IPS-20b (cell line): ENCODE measurements around the gene SCARB1.

Source experiments
- H3K27ac ChIP-seq: one replicate; pipeline ENCODE4 v1.5.1; 2013; ENCODE audit warnings: low read length
- H3K27me3 ChIP-seq: 2 replicates; pipeline ENCODE4 v1.6.1; 2013; ENCODE audit warnings: mild to moderate bottlenecking, low read length, inconsistent platforms; ENCODE audit not compliant: insufficient read depth
- H3K36me3 ChIP-seq: 2 replicates; pipeline ENCODE4 v1.6.1; 2013; ENCODE audit warnings: low read depth, mild to moderate bottlenecking, inconsistent platforms, low read length, moderate library complexity; ENCODE audit not compliant: insufficient read depth
- H3K4me1 ChIP-seq: 2 replicates; pipeline ENCODE4 v1.6.1; 2013; ENCODE audit warnings: mild to moderate bottlenecking, control low read depth, inconsistent platforms, low read length, moderate library complexity; ENCODE audit not compliant: insufficient read depth
- H3K4me3 ChIP-seq: 2 replicates; pipeline ENCODE4 v1.5.1; 2013; ENCODE audit warnings: mild to moderate bottlenecking, low read length, inconsistent platforms
- H3K9ac ChIP-seq: 2 replicates; pipeline ENCODE4 v1.6.1; 2013; ENCODE audit warnings: low read depth, mild to moderate bottlenecking, inconsistent platforms, low read length, moderate library complexity
- H3K9me3 ChIP-seq: 2 replicates; pipeline ENCODE4 v1.6.1; 2013; ENCODE audit warnings: mild to moderate bottlenecking, low read depth, low read length, inconsistent platforms; ENCODE audit not compliant: insufficient read depth

Gene SCARB1

GRCh38 chr12:124878795-124879516 lies 15.3 kb upstream of the SCARB1 start:
- no peaks in the 10 kb centered on the region for H3K9me3 ChIP-seq
- H3K36me3 ChIP-seq, result no peaks in the 10 kb centered on the region
- H3K4me3 ChIP-seq, result no peak overlapping the region
- H3K27ac ChIP-seq, result no peak overlapping the region
- H3K27me3 ChIP-seq, result no peaks in the 10 kb centered on the region
- peaks cover 6% of the 10 kb centered on the region; the same call in 1 of the 2 replicates for H3K4me1 ChIP-seq
- no peak overlapping the region for H3K9ac ChIP-seq

GRCh38 chr12:124877423-124877822 lies 13.8 kb upstream of the SCARB1 start:
- H3K36me3 ChIP-seq, result no peaks in the 10 kb centered on the region
- H3K9ac ChIP-seq, result no peak overlapping the region
- no peaks in the 10 kb centered on the region for H3K9me3 ChIP-seq
- H3K27ac ChIP-seq, result no peak overlapping the region
- H3K4me1 ChIP-seq, result no peaks in the 10 kb centered on the region
- H3K27me3 ChIP-seq, result no peaks in the 10 kb centered on the region
- H3K4me3 ChIP-seq, result no peak overlapping the region

GRCh38 chr12:124876171-124876570 lies 12.5 kb upstream of the SCARB1 start:
- H3K4me1 ChIP-seq, result 0 out of 2 replicates have a peak, but pooled peaks cover 2% of the 10 kb centered on the region
- no peak overlapping the region for H3K4me3 ChIP-seq
- H3K9me3 ChIP-seq, result no peaks in the 10 kb centered on the region
- H3K36me3 ChIP-seq, result no peaks in the 10 kb centered on the region
- H3K9ac ChIP-seq, result no peak overlapping the region
- H3K27ac ChIP-seq, result no peak overlapping the region
- no peaks in the 10 kb centered on the region for H3K27me3 ChIP-seq

- H3K36me3 ChIP-seq, result no peaks in the 10 kb centered on the region
- H3K27ac ChIP-seq, result no peak overlapping the region
- H3K4me1 ChIP-seq, result 0 out of 2 replicates have a peak, but pooled peaks cover 3% of the 10 kb centered on the region
- no peak overlapping the region for H3K9ac ChIP-seq
- no peaks in the 10 kb centered on the region for H3K27me3 ChIP-seq
- H3K9me3 ChIP-seq, result no peaks in the 10 kb centered on the region
- H3K4me3 ChIP-seq, result no peak overlapping the region
These were observed 12.1 kb upstream of the SCARB1 start for GRCh38 chr12:124875803-124876132.

GRCh38 chr12:124874988-124875802 lies 11.5 kb upstream of the SCARB1 start:
- Histone ChIP-seq H3K4me3 (no peak overlapping the region), H3K4me1 (0 out of 2 replicates have a peak, but pooled peaks cover 3% of the 10 kb centered on the region), H3K9ac (no peak overlapping the region), H3K27me3 (no peaks in the 10 kb centered on the region), H3K9me3 (no peaks in the 10 kb centered on the region), H3K27ac (no peak overlapping the region), H3K36me3 (no peaks in the 10 kb centered on the region)

GRCh38 chr12:124874188-124874587 lies 10.5 kb upstream of the SCARB1 start:
- Histone ChIP-seq H3K9ac (no peak overlapping the region), H3K4me1 (0 out of 2 replicates have a peak, but pooled peaks cover 3% of the 10 kb centered on the region), H3K27ac (no peak overlapping the region), H3K9me3 (no peaks in the 10 kb centered on the region), H3K4me3 (no peak overlapping the region), H3K36me3 (no peaks in the 10 kb centered on the region), H3K27me3 (no peaks in the 10 kb centered on the region)

- H3K9me3 ChIP-seq, result no peaks in the 10 kb centered on the region
- H3K36me3 ChIP-seq, result no peaks in the 10 kb centered on the region
- no peaks in the 10 kb centered on the region for H3K27me3 ChIP-seq
- H3K4me1 ChIP-seq, result 0 out of 2 replicates have a peak, but pooled peaks cover 3% of the 10 kb centered on the region
- no peak overlapping the region for H3K9ac ChIP-seq
- H3K27ac ChIP-seq, result no peak overlapping the region
- no peak overlapping the region for H3K4me3 ChIP-seq
These were observed 8.5 kb upstream of the SCARB1 start for GRCh38 chr12:124872068-124872719.

GRCh38 chr12:124871297-124871696 lies 7.6 kb upstream of the SCARB1 start:
- Histone ChIP-seq H3K4me1 (0 out of 2 replicates have a peak, but pooled peaks cover 3% of the 10 kb centered on the region), H3K36me3 (no peaks in the 10 kb centered on the region), H3K4me3 (no peak overlapping the region), H3K9me3 (no peaks in the 10 kb centered on the region), H3K27me3 (no peaks in the 10 kb centered on the region), H3K27ac (no peak overlapping the region), H3K9ac (no peak overlapping the region)

GRCh38 chr12:124870515-124870914 lies 6.9 kb upstream of the SCARB1 start:
- Histone ChIP-seq H3K27me3 (no peaks in the 10 kb centered on the region), H3K4me3 (no peak overlapping the region), H3K27ac (no peak overlapping the region), H3K36me3 (no peaks in the 10 kb centered on the region), H3K9ac (no peak overlapping the region), H3K9me3 (no peaks in the 10 kb centered on the region), H3K4me1 (0 out of 2 replicates have a peak, but pooled peaks cover 3% of the 10 kb centered on the region)

GRCh38 chr12:124869059-124869665 lies 5.5 kb upstream of the SCARB1 start:
- Histone ChIP-seq H3K4me1 (peaks cover 3% of the 10 kb centered on the region; the same call in 1 of the 2 replicates), H3K36me3 (no peaks in the 10 kb centered on the region), H3K9ac (no peak overlapping the region), H3K27me3 (no peaks in the 10 kb centered on the region), H3K4me3 (no peak overlapping the region), H3K27ac (no peak overlapping the region), H3K9me3 (no peaks in the 10 kb centered on the region)

GRCh38 chr12:124868252-124869058 lies 4.8 kb upstream of the SCARB1 start:
- Histone ChIP-seq H3K4me3 (no peak overlapping the region), H3K9ac (no peak overlapping the region), H3K36me3 (no peaks in the 10 kb centered on the region), H3K9me3 (no peaks in the 10 kb centered on the region), H3K4me1 (peaks cover 3% of the 10 kb centered on the region; the same call in 1 of the 2 replicates), H3K27ac (no peak overlapping the region), H3K27me3 (no peaks in the 10 kb centered on the region)
